Neural cell (in vitro differentiated cells): ENCODE results near the gene LBHD1. TPM values are rescaled to one million over a fixed set of nuclear protein-coding genes. Genes with fewer than 3 reads are reported as not detected.
"Not testable (repeated sequence)": the region's sequence is repeated elsewhere in the genome, so short reads cannot be mapped to it uniquely, and the experiment has no call there.

Experiments
- H2AFZ ChIP-seq: fragments of 200-600, 300-800 bp; sonication (generic), shearing (Covaris generic); 2 replicates; pipeline ENCODE4 v1.6.0; 2014; ENCODE audit warnings: low read depth, mild to moderate bottlenecking, antibody characterized with exemption, low read length, moderate library complexity
- H3F3A ChIP-seq: fragments of 200-600 bp; shearing (Covaris generic); 2 replicates; pipeline ENCODE4 v1.6.1; 2016; ENCODE audit warnings: mild to moderate bottlenecking, moderate library complexity, mixed read lengths, antibody characterized with exemption, low read length; ENCODE audit not compliant: insufficient read depth, poor library complexity, severe bottlenecking
- H3K27ac ChIP-seq: fragments of 200-600, 300-800 bp; sonication (generic), shearing (Covaris generic); 2 replicates; pipeline ENCODE4 v1.5.1; 2014; ENCODE audit warnings: mild to moderate bottlenecking, low read length, moderate library complexity
- H3K27me3 ChIP-seq: fragments of 300-800, 200-600 bp; sonication (generic), shearing (Covaris generic); 2 replicates; pipeline ENCODE4 v1.6.0; 2014; ENCODE audit warnings: mild to moderate bottlenecking, low read depth, low read length, moderate library complexity; ENCODE audit not compliant: insufficient read depth
- H3K36me3 ChIP-seq: fragments of 300-800, 200-600 bp; sonication (generic), shearing (Covaris generic); 2 replicates; pipeline ENCODE4 v1.5.1; 2014; ENCODE audit warnings: mild to moderate bottlenecking, antibody characterized with exemption, low read length, moderate library complexity; ENCODE audit not compliant: insufficient read depth
- H3K4me2 ChIP-seq: fragments of 300-800, 200-600 bp; sonication (generic), shearing (Covaris generic); 2 replicates; pipeline ENCODE4 v1.6.0; 2014; ENCODE audit warnings: mild to moderate bottlenecking, low read length
- H3K4me3 ChIP-seq: fragments of 300-800, 200-600 bp; sonication (generic), shearing (Covaris generic); 2 replicates; pipeline ENCODE4 v1.5.1; 2014; ENCODE audit warnings: mild to moderate bottlenecking, low read length, moderate library complexity
- H3K79me2 ChIP-seq: fragments of 200-600 bp; shearing (Covaris generic); replicated peaks from 2 replicates; pipeline ENCODE4 v1.6.0; 2014; ENCODE audit warnings: mild to moderate bottlenecking, low read length, moderate library complexity; ENCODE audit not compliant: insufficient read depth
- H3K9ac ChIP-seq: fragments of 300-800, 200-600 bp; sonication (generic), shearing (Covaris generic); 2 replicates; pipeline ENCODE4 v1.6.1; 2016; ENCODE audit warnings: mild to moderate bottlenecking, low read length, mixed read lengths
- H3K9me2 ChIP-seq: fragments of 200-600 bp; shearing (Covaris generic); 2 replicates; pipeline ENCODE4 v1.6.1; 2016; ENCODE audit warnings: mild to moderate bottlenecking, low read length, mixed read lengths; ENCODE audit not compliant: insufficient read depth
- H3K9me3 ChIP-seq: fragments of 200-600, 300-800 bp; sonication (generic), shearing (Covaris generic); 2 replicates; pipeline ENCODE4 v1.6.1; 2016; ENCODE audit warnings: mild to moderate bottlenecking, mixed run types, low read length, moderate library complexity, mixed read lengths
- H4K20me1 ChIP-seq: fragments of 200-600 bp; shearing (Covaris generic); 2 replicates; pipeline ENCODE4 v1.6.1; 2016; ENCODE audit warnings: mild to moderate bottlenecking, mixed run types; ENCODE audit not compliant: insufficient read depth
- EP300 ChIP-seq: fragments of 450-650 bp; conservative IDR thresholded peaks from 2 replicates; pipeline ENCODE4 v1.6.1; 2014; ENCODE audit warnings: antibody characterized with exemption, mild to moderate bottlenecking, moderate library complexity; ENCODE audit not compliant: poor library complexity, severe bottlenecking
- EZH2 ChIP-seq: fragments of 200-600, 300-800 bp; shearing (Covaris generic), sonication (generic); IDR thresholded peaks from 2 replicates; pipeline ENCODE4 v1.6.1; 2014; ENCODE audit warnings: antibody characterized with exemption, low read length, borderline replicate concordance, mild to moderate bottlenecking; ENCODE audit not compliant: insufficient read depth, poor library complexity, severe bottlenecking
- MXI1 ChIP-seq: fragments of 450-650 bp; conservative IDR thresholded peaks from 2 replicates; pipeline ENCODE4 v1.6.1; 2014; ENCODE audit warnings: antibody characterized with exemption, mild to moderate bottlenecking; ENCODE audit not compliant: poor library complexity, severe bottlenecking
- POLR2AphosphoS5 ChIP-seq: IDR thresholded peaks from 2 replicates; pipeline ENCODE4 v1.6.1; 2012
- RAD21 ChIP-seq: fragments of 450-650 bp; conservative IDR thresholded peaks from 2 replicates; pipeline ENCODE4 v1.6.1; 2014; ENCODE audit warnings: antibody characterized with exemption, mild to moderate bottlenecking, moderate library complexity
- SMC3 ChIP-seq: fragments of 450-650 bp; conservative IDR thresholded peaks from 2 replicates; pipeline ENCODE4 v1.6.1; 2014; ENCODE audit warnings: antibody characterized with exemption, mild to moderate bottlenecking, moderate library complexity; ENCODE audit not compliant: poor library complexity
- TAF1 ChIP-seq: IDR thresholded peaks from 2 replicates; pipeline ENCODE4 v1.6.1; 2012; ENCODE audit warnings: low read depth
- polyA plus RNA-seq: library from polyadenylated mRNA; depleted of rRNA; stranded (reverse); fragments of >200 nt; gene quantifications from 2 replicates; pipeline ENCODE4 v1.2.3, GENCODE V29; 2014
- TF ChIP-seq, protein P1 (sequence below): fragments of 450-650 bp; IDR thresholded peaks from 2 replicates; pipeline ENCODE4 v1.5.1; 2014; ENCODE audit warnings: antibody characterized with exemption, mild to moderate bottlenecking, moderate library complexity; ENCODE audit not compliant: poor library complexity, severe bottlenecking
- TF ChIP-seq, protein P2 (sequence below): IDR thresholded peaks from 2 replicates; pipeline ENCODE4 v1.6.1; 2012; ENCODE audit warnings: borderline replicate concordance

The LBHD1 gene
- polyA plus RNA-seq, 1 donor from 2014 or later = 10.6 TPM

DNA sequence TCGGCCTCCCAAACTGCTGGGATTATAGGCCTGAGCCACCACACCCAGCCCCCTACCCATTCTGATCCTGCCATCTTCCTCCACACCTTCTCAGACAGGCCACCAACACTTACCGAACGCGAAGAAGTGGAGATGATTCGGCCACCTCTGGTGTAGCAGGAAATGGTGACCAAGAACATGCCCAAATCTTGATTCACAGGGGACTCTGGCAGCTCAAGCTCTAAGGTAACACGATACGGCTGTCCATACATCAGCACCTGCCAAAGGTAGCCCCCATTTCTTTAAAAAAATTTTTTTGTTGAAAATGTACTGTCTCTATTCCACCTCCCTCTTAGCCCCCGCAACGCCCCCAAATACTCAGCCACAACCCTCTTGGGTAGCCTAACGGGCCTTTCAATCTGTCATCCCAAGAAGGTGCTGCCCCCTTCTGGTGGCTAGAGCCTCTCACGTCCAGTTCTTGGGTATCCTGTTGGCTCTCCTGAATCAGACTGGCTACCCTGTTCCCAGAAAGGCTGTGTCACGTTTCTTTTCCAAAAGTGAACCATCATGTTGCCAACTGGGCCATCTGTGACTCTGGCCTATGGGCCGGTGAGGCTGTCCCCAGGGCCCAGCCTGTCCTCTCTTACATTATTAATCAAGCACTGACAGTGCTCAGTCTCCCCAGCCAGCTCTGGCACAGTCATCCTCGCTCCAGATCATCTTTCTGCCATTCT is 22.5 kb upstream of the LBHD1 start:
- no peak overlapping the region for H2AFZ ChIP-seq
- no peak for TF ChIP-seq MXI1
- TF ChIP-seq SMC3 = peak; percentile 65
- no peak for TF ChIP-seq TAF1
- TF ChIP-seq EP300 = no peak
- TF ChIP-seq EZH2 = no peak
- TF ChIP-seq RAD21 = peak; percentile 56
- TF ChIP-seq, protein P1, sequence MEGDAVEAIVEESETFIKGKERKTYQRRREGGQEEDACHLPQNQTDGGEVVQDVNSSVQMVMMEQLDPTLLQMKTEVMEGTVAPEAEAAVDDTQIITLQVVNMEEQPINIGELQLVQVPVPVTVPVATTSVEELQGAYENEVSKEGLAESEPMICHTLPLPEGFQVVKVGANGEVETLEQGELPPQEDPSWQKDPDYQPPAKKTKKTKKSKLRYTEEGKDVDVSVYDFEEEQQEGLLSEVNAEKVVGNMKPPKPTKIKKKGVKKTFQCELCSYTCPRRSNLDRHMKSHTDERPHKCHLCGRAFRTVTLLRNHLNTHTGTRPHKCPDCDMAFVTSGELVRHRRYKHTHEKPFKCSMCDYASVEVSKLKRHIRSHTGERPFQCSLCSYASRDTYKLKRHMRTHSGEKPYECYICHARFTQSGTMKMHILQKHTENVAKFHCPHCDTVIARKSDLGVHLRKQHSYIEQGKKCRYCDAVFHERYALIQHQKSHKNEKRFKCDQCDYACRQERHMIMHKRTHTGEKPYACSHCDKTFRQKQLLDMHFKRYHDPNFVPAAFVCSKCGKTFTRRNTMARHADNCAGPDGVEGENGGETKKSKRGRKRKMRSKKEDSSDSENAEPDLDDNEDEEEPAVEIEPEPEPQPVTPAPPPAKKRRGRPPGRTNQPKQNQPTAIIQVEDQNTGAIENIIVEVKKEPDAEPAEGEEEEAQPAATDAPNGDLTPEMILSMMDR = peak; percentile 69
- no peaks in the 10 kb centered on the region for H4K20me1 ChIP-seq
- H3K4me3 ChIP-seq = no peak overlapping the region
- no peak overlapping the region for H3K4me2 ChIP-seq
- no peaks in the 10 kb centered on the region for H3K9me3 ChIP-seq
- H3K9me2 ChIP-seq = no peaks in the 10 kb centered on the region
- H3K36me3 ChIP-seq = no peaks in the 10 kb centered on the region
- no peaks in the 10 kb centered on the region for H3F3A ChIP-seq
- no peaks in the 10 kb centered on the region for H3K27me3 ChIP-seq
- H3K27ac ChIP-seq = no peak overlapping the region
- H3K9ac ChIP-seq = no peak overlapping the region
- H3K79me2 ChIP-seq = no peaks in the 10 kb centered on the region

DNA sequence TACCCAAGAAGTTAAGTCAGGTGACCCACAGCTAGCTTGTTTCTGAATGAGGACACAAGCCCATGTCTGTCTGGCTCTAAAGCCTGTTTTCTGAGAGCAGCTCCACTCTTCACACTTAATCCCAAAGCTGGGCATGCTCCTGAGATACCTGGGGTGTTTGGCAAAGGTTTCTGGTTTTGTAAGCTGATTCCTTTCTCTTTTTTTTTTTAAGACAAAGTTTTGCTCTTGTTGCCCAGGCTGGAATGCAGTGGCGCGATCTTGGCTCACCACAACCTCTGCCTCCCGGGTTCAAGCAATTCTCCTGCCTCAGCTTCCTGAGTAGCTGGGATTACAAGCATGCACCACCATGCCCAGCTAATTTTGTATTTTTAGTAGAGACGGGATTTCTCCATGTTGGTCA is 21.6 kb upstream of the LBHD1 start:
- not testable (repeated sequence) for H2AFZ ChIP-seq, H3K79me2 ChIP-seq, H3F3A ChIP-seq, H3K27ac ChIP-seq, H3K36me3 ChIP-seq, H3K4me3 ChIP-seq, H3K27me3 ChIP-seq, H3K4me2 ChIP-seq, H3K9me3 ChIP-seq, H4K20me1 ChIP-seq, H3K9me2 ChIP-seq, H3K9ac ChIP-seq

DNA sequence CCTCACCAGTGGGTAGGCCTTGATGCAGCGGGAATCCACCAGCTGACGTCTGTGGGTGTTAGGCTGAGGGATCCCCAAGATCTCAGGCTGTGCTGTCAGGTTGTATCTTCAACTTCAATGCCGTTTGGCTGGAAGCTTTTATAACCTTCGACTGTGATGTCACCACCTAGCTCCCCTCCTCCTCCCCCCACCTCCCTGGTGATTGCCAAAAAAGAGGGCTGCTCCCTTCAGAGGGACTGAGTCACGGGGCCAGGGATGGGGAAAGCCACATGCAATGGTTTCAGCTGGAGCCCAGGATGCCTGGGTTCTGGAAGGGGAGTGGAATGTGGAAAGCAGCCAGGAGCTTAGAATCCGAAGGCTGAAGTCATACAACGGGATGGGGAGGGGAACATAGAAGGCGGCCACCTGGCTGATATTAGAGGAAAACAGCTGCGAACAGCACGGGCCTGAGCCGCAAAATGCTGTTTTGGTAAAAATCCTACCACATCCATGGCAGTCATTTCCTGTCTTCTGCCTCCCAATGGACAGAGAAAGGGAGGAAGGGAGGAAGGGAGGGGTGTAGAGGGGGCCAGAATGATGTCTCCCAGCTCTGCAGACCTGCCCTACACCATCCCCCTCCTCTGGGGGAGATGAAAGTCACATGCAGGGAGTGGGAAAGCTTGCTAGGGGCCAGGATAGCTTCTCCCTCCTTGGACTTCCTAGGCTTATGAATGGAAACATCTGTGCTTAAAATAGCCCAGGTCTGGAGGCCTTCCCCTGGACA is 17.5 kb upstream of the LBHD1 start, which contains the start of gene LRRN4CL:
Gene LRRN4CL (minus strand): TSS at position 110 of the 763 bp plus-strand sequence. CDS start 1,022 bp downstream, outside the sequence.
- no peaks in the 10 kb centered on the region for H3K79me2 ChIP-seq
- no peaks in the 10 kb centered on the region for H3K27me3 ChIP-seq
- no peaks in the 10 kb centered on the region for H3F3A ChIP-seq
- H3K4me3 ChIP-seq = no peak within 1 kb of the TSS
- H3K4me2 ChIP-seq = no peak within 1 kb of the TSS
- no peaks in the 10 kb centered on the region for H4K20me1 ChIP-seq
- no peaks in the 10 kb centered on the region for H3K9me3 ChIP-seq
- H3K9me2 ChIP-seq = no peaks in the 10 kb centered on the region
- H3K27ac ChIP-seq = no peak within 1 kb of the TSS
- no peaks in the 10 kb centered on the region for H3K36me3 ChIP-seq
- H2AFZ ChIP-seq = no peak within 1 kb of the TSS
- TF ChIP-seq, protein P2, sequence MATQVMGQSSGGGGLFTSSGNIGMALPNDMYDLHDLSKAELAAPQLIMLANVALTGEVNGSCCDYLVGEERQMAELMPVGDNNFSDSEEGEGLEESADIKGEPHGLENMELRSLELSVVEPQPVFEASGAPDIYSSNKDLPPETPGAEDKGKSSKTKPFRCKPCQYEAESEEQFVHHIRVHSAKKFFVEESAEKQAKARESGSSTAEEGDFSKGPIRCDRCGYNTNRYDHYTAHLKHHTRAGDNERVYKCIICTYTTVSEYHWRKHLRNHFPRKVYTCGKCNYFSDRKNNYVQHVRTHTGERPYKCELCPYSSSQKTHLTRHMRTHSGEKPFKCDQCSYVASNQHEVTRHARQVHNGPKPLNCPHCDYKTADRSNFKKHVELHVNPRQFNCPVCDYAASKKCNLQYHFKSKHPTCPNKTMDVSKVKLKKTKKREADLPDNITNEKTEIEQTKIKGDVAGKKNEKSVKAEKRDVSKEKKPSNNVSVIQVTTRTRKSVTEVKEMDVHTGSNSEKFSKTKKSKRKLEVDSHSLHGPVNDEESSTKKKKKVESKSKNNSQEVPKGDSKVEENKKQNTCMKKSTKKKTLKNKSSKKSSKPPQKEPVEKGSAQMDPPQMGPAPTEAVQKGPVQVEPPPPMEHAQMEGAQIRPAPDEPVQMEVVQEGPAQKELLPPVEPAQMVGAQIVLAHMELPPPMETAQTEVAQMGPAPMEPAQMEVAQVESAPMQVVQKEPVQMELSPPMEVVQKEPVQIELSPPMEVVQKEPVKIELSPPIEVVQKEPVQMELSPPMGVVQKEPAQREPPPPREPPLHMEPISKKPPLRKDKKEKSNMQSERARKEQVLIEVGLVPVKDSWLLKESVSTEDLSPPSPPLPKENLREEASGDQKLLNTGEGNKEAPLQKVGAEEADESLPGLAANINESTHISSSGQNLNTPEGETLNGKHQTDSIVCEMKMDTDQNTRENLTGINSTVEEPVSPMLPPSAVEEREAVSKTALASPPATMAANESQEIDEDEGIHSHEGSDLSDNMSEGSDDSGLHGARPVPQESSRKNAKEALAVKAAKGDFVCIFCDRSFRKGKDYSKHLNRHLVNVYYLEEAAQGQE = no peak
- TF ChIP-seq, protein P1 = no peak
- no peak for TF ChIP-seq RAD21
- TF ChIP-seq EP300 = no peak
- peak; percentile 38 for TF ChIP-seq POLR2AphosphoS5
- no peak within 1 kb of the TSS for H3K9ac ChIP-seq
